Nephron (organoid): Measurements from ENCODE around the gene C11orf52.

Experiments used
- H3K27ac Mint-ChIP-seq, 3 experiments: 2 replicates each; pipeline ENCODE4 v1.8.0; 2020; ENCODE audit warnings: mixed read lengths in 3 of 3, mild to moderate bottlenecking in 2 of 3, moderate library complexity in 1 of 3
- H3K27me3 Mint-ChIP-seq: 2 replicates; pipeline ENCODE4 v1.8.0; 2021; ENCODE audit warnings: low read depth, mild to moderate bottlenecking, moderate library complexity, mixed read lengths
- H3K36me3 Mint-ChIP-seq: 2 replicates; pipeline ENCODE4 v1.8.0; 2020; ENCODE audit warnings: low read depth, mixed read lengths
- H3K4me1 Mint-ChIP-seq: 2 replicates; pipeline ENCODE4 v1.8.0; 2020; ENCODE audit warnings: mixed read lengths
- H3K4me3 Mint-ChIP-seq, 3 experiments: 2 replicates each; pipeline ENCODE4 v1.8.0; 2020; ENCODE audit warnings: mild to moderate bottlenecking in 3 of 3, mixed read lengths in 3 of 3, moderate library complexity in 2 of 3
- H3K9me3 Mint-ChIP-seq: 2 replicates; pipeline ENCODE4 v1.8.0; 2020; ENCODE audit warnings: mixed read lengths
- TF ChIP-seq, protein P1 (sequence below), 3 experiments: fragments of 200-600 bp; sonication (generic); IDR thresholded peaks; one replicate each; pipeline ENCODE4 v1.5.0; 2021; ENCODE audit warnings: antibody characterized with exemption in 3 of 3; ENCODE audit not compliant: unreplicated experiment in 3 of 3

Gene C11orf52

DNA sequence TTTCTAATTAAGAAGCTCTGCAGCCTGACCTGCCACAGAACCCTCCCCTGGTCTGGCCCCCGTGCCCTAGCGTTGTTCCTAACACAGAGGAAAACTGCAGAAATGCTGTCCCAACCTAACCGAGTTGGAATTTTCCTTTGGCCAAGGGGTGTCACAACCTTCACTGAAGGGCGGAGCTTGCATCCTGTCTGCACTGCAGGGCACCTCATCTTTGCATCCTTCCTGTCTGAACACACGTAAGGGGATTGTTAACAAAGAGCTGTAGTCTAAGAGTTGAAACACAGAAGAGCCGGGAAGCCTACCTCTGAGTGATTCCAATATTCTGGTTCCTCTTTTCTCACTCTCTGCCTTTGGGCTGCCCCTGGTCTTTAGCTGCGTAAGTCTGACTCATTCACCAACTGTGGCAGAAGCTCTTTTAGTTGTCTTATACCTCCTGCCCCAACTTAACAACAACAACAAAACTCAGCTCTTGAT lies 20.0 kb downstream of the C11orf52 start:
- Mint-ChIP-seq H3K4me3 (peak overlapping the region; percentile 80 to 91 (median 82)), H3K36me3 (no peaks in the 10 kb centered on the region), H3K27me3 (no peaks in the 10 kb centered on the region), H3K4me1 (peaks cover 48% of the 10 kb centered on the region), H3K27ac (peak overlapping the region; percentile 87 to 93 (median 87)), H3K9me3 (no peaks in the 10 kb centered on the region)
- TF ChIP-seq, protein P1, sequence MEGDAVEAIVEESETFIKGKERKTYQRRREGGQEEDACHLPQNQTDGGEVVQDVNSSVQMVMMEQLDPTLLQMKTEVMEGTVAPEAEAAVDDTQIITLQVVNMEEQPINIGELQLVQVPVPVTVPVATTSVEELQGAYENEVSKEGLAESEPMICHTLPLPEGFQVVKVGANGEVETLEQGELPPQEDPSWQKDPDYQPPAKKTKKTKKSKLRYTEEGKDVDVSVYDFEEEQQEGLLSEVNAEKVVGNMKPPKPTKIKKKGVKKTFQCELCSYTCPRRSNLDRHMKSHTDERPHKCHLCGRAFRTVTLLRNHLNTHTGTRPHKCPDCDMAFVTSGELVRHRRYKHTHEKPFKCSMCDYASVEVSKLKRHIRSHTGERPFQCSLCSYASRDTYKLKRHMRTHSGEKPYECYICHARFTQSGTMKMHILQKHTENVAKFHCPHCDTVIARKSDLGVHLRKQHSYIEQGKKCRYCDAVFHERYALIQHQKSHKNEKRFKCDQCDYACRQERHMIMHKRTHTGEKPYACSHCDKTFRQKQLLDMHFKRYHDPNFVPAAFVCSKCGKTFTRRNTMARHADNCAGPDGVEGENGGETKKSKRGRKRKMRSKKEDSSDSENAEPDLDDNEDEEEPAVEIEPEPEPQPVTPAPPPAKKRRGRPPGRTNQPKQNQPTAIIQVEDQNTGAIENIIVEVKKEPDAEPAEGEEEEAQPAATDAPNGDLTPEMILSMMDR (IDR thresholded peaks at IDR 0.05; ENCODE audit: unreplicated experiment in 3 of 3): no peak

DNA sequence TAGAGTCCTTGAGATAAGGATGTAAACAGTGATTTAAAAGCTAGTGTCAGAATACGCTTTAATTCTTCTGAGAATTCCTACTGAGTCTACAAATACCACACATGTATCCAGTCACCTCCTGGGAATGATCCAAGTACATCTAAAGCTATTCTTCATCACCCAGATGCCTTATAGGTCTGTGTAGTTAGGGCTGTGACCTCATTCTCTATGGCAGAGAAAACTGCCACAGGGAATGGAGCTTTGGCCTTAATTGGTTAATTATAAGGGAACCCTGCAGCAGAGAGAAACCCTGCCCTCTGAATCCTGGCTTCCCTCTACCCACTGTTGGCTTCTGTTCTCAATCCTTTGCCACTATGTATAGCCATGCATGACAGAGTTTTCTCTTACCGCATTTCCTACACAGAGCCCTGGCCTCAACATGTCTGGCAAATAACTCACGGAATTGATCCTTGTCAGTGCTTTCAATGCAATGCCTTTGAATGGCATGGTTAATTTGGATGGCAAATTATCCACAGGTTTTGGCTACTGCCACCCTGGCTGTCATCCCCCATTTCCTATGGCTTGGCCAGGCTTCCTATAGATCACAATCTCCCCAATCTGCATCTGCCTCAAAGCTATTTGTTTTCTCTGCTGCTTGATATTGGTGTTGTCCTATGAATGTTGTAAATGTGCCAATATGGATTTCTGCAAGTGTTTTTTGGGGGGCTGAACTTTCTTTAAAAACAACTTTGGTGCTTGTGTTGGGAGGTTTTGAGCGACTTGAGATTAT lies 21.3 kb downstream of the C11orf52 start:
- no peaks in the 10 kb centered on the region for H3K9me3 Mint-ChIP-seq
- peaks cover 9% of the 10 kb centered on the region for H3K36me3 Mint-ChIP-seq
- H3K4me1 Mint-ChIP-seq: peaks cover 57% of the 10 kb centered on the region
- TF ChIP-seq, protein P1 (IDR thresholded peaks at IDR 0.05; ENCODE audit: unreplicated experiment in 3 of 3): no peak
- peak overlapping the region in 1 of 3 experiments; percentile 3 for H3K4me3 Mint-ChIP-seq
- peak overlapping the region; percentile 1 to 93 (median 87) for H3K27ac Mint-ChIP-seq
- no peaks in the 10 kb centered on the region for H3K27me3 Mint-ChIP-seq

GRCh38 chr11:111941963-111942362 lies 23.2 kb downstream of the C11orf52 start:
- peaks cover 12% of the 10 kb centered on the region for H3K36me3 Mint-ChIP-seq
- no peak overlapping the region for H3K27ac Mint-ChIP-seq
- H3K4me3 Mint-ChIP-seq: no peak overlapping the region
- H3K4me1 Mint-ChIP-seq: peaks cover 39% of the 10 kb centered on the region
- no peaks in the 10 kb centered on the region for H3K27me3 Mint-ChIP-seq
- no peaks in the 10 kb centered on the region for H3K9me3 Mint-ChIP-seq
- TF ChIP-seq, protein P1 (IDR thresholded peaks at IDR 0.05; ENCODE audit: unreplicated experiment in 3 of 3): no peak

DNA sequence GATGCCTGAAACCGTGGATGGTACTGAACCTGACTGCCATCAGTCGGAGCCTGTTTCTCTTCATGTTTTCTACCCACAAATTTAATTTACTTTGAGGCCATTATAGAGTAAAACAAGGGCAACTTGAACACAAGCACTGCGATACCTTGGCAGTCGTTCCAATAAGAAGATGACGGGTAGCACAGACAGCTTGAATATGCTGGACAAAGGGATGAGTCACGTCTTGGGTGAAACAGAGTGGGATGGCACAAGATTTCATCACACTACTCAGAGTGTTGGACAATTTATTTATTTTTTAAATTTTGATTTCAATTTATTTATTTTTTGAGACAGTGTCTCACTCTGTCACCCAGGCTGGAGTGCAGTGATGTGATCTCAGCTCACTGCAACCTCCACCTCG lies 24.1 kb downstream of the C11orf52 start:
- Mint-ChIP-seq H3K27ac (no peak overlapping the region), H3K4me3 (no peak overlapping the region), H3K36me3 (peaks cover 12% of the 10 kb centered on the region), H3K4me1 (peaks cover 36% of the 10 kb centered on the region), H3K9me3 (no peaks in the 10 kb centered on the region), H3K27me3 (no peaks in the 10 kb centered on the region)
- TF ChIP-seq, protein P1 (IDR thresholded peaks at IDR 0.05; ENCODE audit: unreplicated experiment in 3 of 3): no peak

DNA sequence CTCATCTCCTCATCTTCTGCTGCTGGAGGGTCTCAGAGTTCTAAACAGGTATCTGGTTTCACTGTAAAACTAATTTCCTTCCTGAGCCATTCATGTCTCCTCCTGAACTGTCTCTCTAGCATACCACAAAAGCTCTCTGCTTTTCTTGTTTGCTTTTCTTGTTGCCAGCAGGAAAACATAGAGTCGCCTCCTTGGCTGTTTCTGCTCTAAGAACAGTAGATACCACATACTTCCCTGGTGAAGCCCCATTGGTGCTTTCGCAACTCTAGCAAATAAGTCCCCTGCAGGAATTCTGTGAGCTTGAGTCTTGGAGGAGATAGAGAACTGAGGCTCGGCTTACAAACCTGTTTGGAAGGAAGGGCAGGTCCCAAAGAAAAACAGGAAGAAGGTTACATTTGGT lies 25.4 kb downstream of the C11orf52 start:
- peaks cover 15% of the 10 kb centered on the region for H3K36me3 Mint-ChIP-seq
- H3K27me3 Mint-ChIP-seq: no peaks in the 10 kb centered on the region
- H3K27ac Mint-ChIP-seq: peak overlapping the region; percentile 9 to 79 (median 65)
- no peaks in the 10 kb centered on the region for H3K9me3 Mint-ChIP-seq
- TF ChIP-seq, protein P1 (IDR thresholded peaks at IDR 0.05; ENCODE audit: unreplicated experiment in 3 of 3): no peak
- no peak overlapping the region for H3K4me3 Mint-ChIP-seq
- peaks cover 23% of the 10 kb centered on the region for H3K4me1 Mint-ChIP-seq

DNA sequence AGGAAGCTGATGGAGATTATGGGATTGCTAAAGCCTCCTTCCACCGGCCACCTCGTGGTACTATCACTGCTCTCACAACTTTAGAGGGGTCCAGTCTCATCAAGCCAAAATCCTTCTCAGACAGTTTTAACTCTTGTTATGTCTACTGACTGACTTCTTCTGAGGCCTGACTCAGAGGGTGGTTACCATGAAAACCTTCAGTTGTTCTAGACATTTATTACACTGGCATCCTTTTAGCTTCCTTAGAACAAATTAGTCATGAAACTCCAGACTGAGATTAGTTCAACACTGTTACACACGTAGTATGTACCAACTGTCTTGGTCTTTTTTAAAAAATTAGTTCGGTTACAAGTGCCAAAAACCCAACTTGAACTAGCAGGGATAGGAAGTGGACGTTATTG lies 25.9 kb downstream of the C11orf52 start:
- peak overlapping the region in 2 of 3 experiments; percentile 35 to 78 for H3K27ac Mint-ChIP-seq
- TF ChIP-seq, protein P1 (IDR thresholded peaks at IDR 0.05; ENCODE audit: unreplicated experiment in 3 of 3): no peak
- H3K4me1 Mint-ChIP-seq: peaks cover 23% of the 10 kb centered on the region
- H3K4me3 Mint-ChIP-seq: no peak overlapping the region
- H3K27me3 Mint-ChIP-seq: no peaks in the 10 kb centered on the region
- H3K36me3 Mint-ChIP-seq: peaks cover 16% of the 10 kb centered on the region
- no peaks in the 10 kb centered on the region for H3K9me3 Mint-ChIP-seq
